ENCODE measurements around the gene KNDC1.
"Not testable (repeated sequence)": the region's sequence is repeated elsewhere in the genome, so short reads cannot be mapped to it uniquely, and the experiment has no call there.

KNDC1 gene

GRCh38 chr10:133210398-133211140 is 50.5 kb downstream of the KNDC1 start:
- DNase-seq, result no peak

- no peak for DNase-seq
These were observed 51.3 kb downstream of the KNDC1 start for GRCh38 chr10:133211141-133211830.

- DNase-seq, result no peak
These were observed 52.2 kb downstream of the KNDC1 start for GRCh38 chr10:133211959-133212852.

GRCh38 chr10:133212853-133213494 is 53.0 kb downstream of the KNDC1 start:
- DNase-seq, result no peak

GRCh38 chr10:133213641-133214467 is 53.8 kb downstream of the KNDC1 start:
- no peak for DNase-seq

GRCh38 chr10:133214468-133215410 is 54.7 kb downstream of the KNDC1 start:
- DNase-seq, result no peak

- DNase-seq, result no peak
These were observed 55.6 kb downstream of the KNDC1 start for GRCh38 chr10:133215586-133215985.

- no peak for DNase-seq
These were observed 56.8 kb downstream of the KNDC1 start for GRCh38 chr10:133216776-133217175.

GRCh38 chr10:133217800-133218589 is 58.0 kb downstream of the KNDC1 start:
- no peak for DNase-seq

- DNase-seq, result no peak
These were observed 58.9 kb downstream of the KNDC1 start for GRCh38 chr10:133218891-133219290.

GRCh38 chr10:133219782-133220181 is 59.8 kb downstream of the KNDC1 start:
- DNase-seq, result no peak

- no peak for DNase-seq
These were observed 61.3 kb downstream of the KNDC1 start for GRCh38 chr10:133221331-133221730.

GRCh38 chr10:133221756-133222155 is 61.7 kb downstream of the KNDC1 start:
- DNase-seq, result not testable (repeated sequence)

GRCh38 chr10:133224076-133224475 is 64.1 kb downstream of the KNDC1 start:
- no peak for DNase-seq

- no peak for DNase-seq
These were observed 64.8 kb downstream of the KNDC1 start for GRCh38 chr10:133224756-133225372.

- DNase-seq, result no peak
These were observed 65.7 kb downstream of the KNDC1 start for GRCh38 chr10:133225707-133226191.

GRCh38 chr10:133226251-133226808 is 66.3 kb downstream of the KNDC1 start:
- DNase-seq, result no peak

GRCh38 chr10:133227256-133227655 is 67.2 kb downstream of the KNDC1 start:
- DNase-seq, result no peak
